ENCODE results near the gene RAVER2. TPM values are rescaled to one million over a fixed set of nuclear protein-coding genes. Genes with fewer than 3 reads are reported as not detected.

Gene RAVER2
- total and polyA plus RNA-seq, 10 of the 15 experiments (the other 5 are each of a cell fraction or from before 2014, with no cell fraction given), result 0.09 to 0.59 (median 0.41) TPM; not detected in 2

GRCh38 chr1:64848803-64849202 lies 103.9 kb downstream of the RAVER2 start (continued):
- TF ChIP-seq PRDM15 (CRISPR knock-in tag; IDR thresholded peaks at IDR 0.05) (no peak), SREBF1 (IDR thresholded peaks at IDR 0.05; ENCODE audit: low read length) (no peak), MYC (IDR thresholded peaks at IDR 0.05; ENCODE audit: insufficient read depth, insufficient read length, insufficient replicate concordance, low read length, severe bottlenecking) (no peak), TCF7 (IDR thresholded peaks at IDR 0.05; ENCODE audit: borderline replicate concordance) (no peak), IRF3 (IDR thresholded peaks at IDR 0.05) (no peak), E4F1 (IDR thresholded peaks at IDR 0.05; ENCODE audit: borderline replicate concordance, partially characterized antibody) (no peak), ZNF274 (IDR thresholded peaks at IDR 0.05; ENCODE audit: insufficient read depth, insufficient read length) (no peak)

Measured in GM12878 (cell line).